ENCODE measurements around the gene DUOXA1. TPM values are rescaled to one million over a fixed set of nuclear protein-coding genes. Genes with fewer than 3 reads are reported as not detected.

Gene DUOXA1
- total and polyA plus RNA-seq, 2 experiments from 2014 or later, result not detected

DNA sequence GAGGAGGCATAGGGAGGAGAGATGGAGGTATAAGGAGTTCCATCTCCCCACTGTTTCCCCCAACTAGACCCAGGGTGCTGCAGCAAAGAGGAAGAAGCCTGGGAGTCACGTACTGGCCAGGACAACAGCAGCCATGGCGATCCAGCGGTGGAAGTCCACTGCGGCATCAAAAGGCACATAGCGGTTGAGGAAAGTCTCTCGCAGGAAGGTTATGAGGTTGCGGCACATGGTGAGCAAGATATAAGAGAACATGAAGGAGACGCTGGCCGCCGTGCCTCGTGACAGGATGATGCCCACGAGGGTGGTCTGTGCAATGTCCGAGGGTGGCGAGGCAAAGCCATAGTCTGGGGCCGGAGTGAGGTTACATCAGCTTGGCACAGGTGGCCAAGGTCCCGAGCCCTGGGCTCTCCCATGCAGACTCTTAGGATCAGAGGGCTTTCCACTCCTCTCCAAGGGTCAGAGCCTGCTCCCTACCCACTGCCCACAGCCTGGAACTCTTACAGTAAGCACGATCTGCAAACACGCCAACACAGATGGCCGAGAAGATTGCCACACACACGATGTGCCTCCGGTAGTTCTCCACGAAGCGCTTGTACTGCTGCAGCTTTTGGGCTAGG is 30.0 kb downstream of the DUOXA1 start:
- Histone ChIP-seq H3F3A (replicated peaks; ENCODE audit: low read depth) (no peaks in the 10 kb centered on the region), H3K27me3 (ENCODE audit: insufficient read depth) (no peaks in the 10 kb centered on the region), H4K20me1 (replicated peaks; ENCODE audit: insufficient read depth) (no peaks in the 10 kb centered on the region), H2AFZ (no peak overlapping the region), H3K36me3 (ENCODE audit: insufficient read depth) (no peaks in the 10 kb centered on the region), H3K9me2 (ENCODE audit: insufficient read depth) (no peaks in the 10 kb centered on the region), H3K27ac (ENCODE audit: low read depth) (no peak overlapping the region), H3K4me1 (ENCODE audit: insufficient read depth) (peaks cover 15% of the 10 kb centered on the region), H3K4me3 (no peak overlapping the region), H3K4me2 (no peak overlapping the region), H3K79me2 (replicated peaks; ENCODE audit: insufficient read depth) (no peaks in the 10 kb centered on the region)
- Mint-ChIP-seq H3K9me3 (no peaks in the 10 kb centered on the region; the same call in 2 of the 3 replicates), H3K36me3 (ENCODE audit: low read depth) (no peaks in the 10 kb centered on the region), H3K4me1 (peaks cover 18% of the 10 kb centered on the region), H3K4me3 (no peak overlapping the region), H3K27me3 (ENCODE audit: insufficient read depth, low read depth, poor library complexity) (peaks cover 12% of the 10 kb centered on the region), H3K27ac (no peak overlapping the region)
- DNase-seq (ENCODE audit: low spot score) (no peak), ATAC-seq (no peak)
- TF ChIP-seq STAT1 (IDR thresholded peaks at IDR 0.05; ENCODE audit: unreplicated experiment), result no peak
- TF ChIP-seq, protein P1, sequence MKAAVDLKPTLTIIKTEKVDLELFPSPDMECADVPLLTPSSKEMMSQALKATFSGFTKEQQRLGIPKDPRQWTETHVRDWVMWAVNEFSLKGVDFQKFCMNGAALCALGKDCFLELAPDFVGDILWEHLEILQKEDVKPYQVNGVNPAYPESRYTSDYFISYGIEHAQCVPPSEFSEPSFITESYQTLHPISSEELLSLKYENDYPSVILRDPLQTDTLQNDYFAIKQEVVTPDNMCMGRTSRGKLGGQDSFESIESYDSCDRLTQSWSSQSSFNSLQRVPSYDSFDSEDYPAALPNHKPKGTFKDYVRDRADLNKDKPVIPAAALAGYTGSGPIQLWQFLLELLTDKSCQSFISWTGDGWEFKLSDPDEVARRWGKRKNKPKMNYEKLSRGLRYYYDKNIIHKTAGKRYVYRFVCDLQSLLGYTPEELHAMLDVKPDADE (IDR thresholded peaks at IDR 0.05), result no peak
- no peak for TF ChIP-seq ZNF331 (CRISPR knock-in tag; IDR thresholded peaks at IDR 0.05; ENCODE audit: low read depth)
- TF ChIP-seq, protein P2, sequence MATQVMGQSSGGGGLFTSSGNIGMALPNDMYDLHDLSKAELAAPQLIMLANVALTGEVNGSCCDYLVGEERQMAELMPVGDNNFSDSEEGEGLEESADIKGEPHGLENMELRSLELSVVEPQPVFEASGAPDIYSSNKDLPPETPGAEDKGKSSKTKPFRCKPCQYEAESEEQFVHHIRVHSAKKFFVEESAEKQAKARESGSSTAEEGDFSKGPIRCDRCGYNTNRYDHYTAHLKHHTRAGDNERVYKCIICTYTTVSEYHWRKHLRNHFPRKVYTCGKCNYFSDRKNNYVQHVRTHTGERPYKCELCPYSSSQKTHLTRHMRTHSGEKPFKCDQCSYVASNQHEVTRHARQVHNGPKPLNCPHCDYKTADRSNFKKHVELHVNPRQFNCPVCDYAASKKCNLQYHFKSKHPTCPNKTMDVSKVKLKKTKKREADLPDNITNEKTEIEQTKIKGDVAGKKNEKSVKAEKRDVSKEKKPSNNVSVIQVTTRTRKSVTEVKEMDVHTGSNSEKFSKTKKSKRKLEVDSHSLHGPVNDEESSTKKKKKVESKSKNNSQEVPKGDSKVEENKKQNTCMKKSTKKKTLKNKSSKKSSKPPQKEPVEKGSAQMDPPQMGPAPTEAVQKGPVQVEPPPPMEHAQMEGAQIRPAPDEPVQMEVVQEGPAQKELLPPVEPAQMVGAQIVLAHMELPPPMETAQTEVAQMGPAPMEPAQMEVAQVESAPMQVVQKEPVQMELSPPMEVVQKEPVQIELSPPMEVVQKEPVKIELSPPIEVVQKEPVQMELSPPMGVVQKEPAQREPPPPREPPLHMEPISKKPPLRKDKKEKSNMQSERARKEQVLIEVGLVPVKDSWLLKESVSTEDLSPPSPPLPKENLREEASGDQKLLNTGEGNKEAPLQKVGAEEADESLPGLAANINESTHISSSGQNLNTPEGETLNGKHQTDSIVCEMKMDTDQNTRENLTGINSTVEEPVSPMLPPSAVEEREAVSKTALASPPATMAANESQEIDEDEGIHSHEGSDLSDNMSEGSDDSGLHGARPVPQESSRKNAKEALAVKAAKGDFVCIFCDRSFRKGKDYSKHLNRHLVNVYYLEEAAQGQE (IDR thresholded peaks at IDR 0.05; ENCODE audit: unreplicated experiment), result no peak
- TF ChIP-seq EZH2 (IDR thresholded peaks at IDR 0.05; ENCODE audit: low read depth, unreplicated experiment), result no peak
- no peak for TF ChIP-seq NANOG (IDR thresholded peaks at IDR 0.05; ENCODE audit: borderline replicate concordance)
- no peak for TF ChIP-seq CREB1 (CRISPR knock-in tag; IDR thresholded peaks at IDR 0.05; ENCODE audit: low read depth)
- TF ChIP-seq CTCF (conservative IDR thresholded peaks at IDR 0.05; ENCODE audit: low read depth in 2 of 2), result no peak
- no peak for TF ChIP-seq ZNF114 (CRISPR knock-in tag; IDR thresholded peaks at IDR 0.05)
